Mesenteric fat pad (tissue), 1 donor: ENCODE data around the gene PMF1. TPM values are rescaled to one million over a fixed set of nuclear protein-coding genes. Genes with fewer than 3 reads are reported as not detected.
"Not testable (repeated sequence)": the region's sequence is repeated elsewhere in the genome, so short reads cannot be mapped to it uniquely, and the experiment has no call there.

Experiments
- DNase-seq: peaks from one replicate; pipeline ENCODE4 v3.0.0-alpha.2; 2020; ENCODE audit warnings: low spot score
- total RNA-seq: library from RNA; stranded (reverse); fragmentation: NEBNext Ultra II Directional; extraction: Animal tissue kit (Norgen Biotek cat#: 25700); gene quantifications from one replicate; pipeline ENCODE4 v1.2.1, GENCODE V29; 2021
- donor health status: DM: yes; HTN: yes; CAD: no.

The PMF1 gene
- total RNA-seq, 1 donor from 2014 or later: 46.4 TPM

DNA sequence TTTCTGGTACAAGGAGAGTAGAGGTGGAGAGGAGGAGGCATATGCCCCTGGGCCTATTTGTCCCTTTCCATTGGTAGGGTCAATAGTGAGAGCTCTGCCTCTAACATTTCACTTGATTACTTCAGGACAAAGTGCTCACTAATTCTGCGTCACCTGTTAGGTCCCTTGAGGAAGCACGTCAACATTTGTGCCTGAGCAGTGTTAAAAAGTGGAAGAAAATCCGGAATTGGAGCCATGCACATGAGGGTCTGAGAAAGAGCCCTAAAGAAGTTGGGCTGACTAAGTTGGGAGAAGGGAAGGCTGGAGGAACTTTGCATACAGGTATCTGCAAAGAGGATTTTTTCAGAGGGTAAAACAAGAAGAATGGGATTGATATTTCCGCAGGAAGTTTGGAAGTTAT, 17.0 kb upstream of the PMF1 start:
- DNase-seq: peak; percentile 1

- peak; percentile 12 for DNase-seq
Measured at GRCh38 chr1:156196445-156196844, 16.4 kb upstream of the PMF1 start.

- DNase-seq: peak; percentile 47
Measured at GRCh38 chr1:156198831-156199349, 13.9 kb upstream of the PMF1 start.

DNA sequence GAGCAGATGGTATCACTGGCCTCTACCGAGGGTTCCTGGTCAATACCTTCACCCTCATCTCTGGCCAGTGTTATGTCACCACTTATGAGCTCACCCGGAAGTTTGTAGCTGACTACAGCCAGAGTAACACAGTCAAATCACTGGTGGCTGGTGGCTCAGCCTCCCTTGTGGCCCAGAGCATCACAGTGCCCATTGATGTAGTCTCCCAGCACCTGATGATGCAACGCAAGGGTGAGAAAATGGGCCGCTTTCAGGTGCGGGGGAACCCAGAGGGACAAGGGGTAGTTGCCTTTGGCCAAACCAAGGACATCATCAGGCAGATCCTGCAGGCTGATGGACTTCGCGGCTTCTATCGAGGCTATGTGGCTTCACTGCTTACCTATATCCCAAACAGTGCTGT, 12.8 kb upstream of the PMF1 start:
- DNase-seq: peak; percentile 74

GRCh38 chr1:156203331-156203730, 9.5 kb upstream of the PMF1 start:
- DNase-seq: no peak

DNA sequence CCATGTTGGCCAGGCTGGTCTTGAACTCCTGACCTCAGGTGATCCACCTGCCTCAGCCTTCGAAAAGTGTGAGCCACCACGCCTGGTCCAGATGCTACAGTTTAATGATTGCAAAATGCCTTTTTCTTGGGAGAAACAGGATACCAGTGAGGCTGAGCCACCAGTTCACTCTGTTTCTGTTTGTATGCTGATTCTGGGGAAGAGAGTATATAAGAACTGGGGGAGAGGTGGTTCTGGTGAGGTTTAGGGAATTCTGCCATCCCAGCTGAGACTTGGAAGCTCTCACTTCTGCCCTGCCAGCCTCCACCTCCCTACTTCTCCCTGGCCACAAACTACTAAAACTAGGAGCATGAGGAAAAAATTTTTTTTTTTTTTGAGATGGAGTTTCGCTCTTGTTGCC, 8.1 kb upstream of the PMF1 start:
- peak; percentile 33 for DNase-seq

- DNase-seq: no peak
Measured at GRCh38 chr1:156211243-156211642, 1.6 kb upstream of the PMF1 start.

DNA sequence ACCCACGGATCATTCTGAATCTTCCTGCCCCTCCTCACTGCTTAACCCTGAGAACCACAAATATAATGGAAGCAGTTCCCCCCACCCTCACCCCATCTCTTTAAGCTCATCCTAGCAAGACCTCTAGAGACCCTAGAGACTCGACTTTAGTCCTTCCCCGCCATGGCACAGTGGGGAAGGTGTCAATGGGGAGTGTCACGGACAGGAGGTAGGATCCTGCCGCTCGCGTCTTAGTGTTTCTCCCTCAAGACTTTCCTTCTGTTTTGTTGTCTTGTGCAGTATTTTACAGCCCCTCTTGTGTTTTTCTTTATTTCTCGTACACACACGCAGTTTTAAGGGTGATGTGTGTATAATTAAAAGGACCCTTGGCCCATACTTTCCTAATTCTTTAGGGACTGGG, 677 bp upstream of the PMF1 start:
- DNase-seq: no peak

DNA sequence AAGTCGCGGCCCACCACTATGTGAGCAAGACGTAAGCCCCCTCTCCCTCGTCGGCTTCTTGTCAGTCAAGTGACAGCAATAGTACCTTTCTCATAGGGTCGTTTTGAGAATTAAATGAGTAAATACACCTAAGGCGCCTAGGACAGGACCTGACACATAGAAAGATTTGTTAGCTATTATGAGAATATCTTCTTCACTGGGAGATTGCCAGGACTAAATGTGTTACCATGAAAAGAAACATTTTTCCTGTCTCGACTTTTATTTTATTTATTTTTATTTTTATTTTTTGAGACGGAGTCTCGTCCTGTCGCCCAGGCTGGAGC, 798 bp downstream of the PMF1 start:
- no peak for DNase-seq

GRCh38 chr1:156214024-156214748, 1.4 kb downstream of the PMF1 start:
- DNase-seq: no peak

- not testable (repeated sequence) for DNase-seq
Measured at GRCh38 chr1:156216361-156217086, 3.7 kb downstream of the PMF1 start.

- DNase-seq: no peak
Measured at GRCh38 chr1:156217871-156218270, 5.1 kb downstream of the PMF1 start.

DNA sequence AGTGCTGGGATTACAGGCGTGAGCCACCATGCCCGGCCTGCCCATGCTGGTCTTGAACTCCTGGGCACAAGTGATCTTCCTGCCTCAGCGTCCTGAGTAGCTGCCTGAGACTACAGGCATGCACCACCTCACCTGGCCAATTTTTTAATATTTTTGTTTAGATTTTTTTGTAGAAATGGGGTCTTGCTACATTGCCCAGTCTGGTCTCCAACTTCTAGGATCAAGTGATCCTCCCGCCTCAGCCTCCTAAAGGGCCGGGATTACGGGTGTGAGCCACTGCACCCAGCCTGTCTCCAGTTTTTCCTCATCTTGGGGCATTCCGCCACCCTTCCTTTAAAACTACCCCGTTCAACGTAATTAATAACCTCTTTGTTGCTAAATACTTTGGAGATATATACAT, 7.4 kb downstream of the PMF1 start:
- no peak for DNase-seq

DNA sequence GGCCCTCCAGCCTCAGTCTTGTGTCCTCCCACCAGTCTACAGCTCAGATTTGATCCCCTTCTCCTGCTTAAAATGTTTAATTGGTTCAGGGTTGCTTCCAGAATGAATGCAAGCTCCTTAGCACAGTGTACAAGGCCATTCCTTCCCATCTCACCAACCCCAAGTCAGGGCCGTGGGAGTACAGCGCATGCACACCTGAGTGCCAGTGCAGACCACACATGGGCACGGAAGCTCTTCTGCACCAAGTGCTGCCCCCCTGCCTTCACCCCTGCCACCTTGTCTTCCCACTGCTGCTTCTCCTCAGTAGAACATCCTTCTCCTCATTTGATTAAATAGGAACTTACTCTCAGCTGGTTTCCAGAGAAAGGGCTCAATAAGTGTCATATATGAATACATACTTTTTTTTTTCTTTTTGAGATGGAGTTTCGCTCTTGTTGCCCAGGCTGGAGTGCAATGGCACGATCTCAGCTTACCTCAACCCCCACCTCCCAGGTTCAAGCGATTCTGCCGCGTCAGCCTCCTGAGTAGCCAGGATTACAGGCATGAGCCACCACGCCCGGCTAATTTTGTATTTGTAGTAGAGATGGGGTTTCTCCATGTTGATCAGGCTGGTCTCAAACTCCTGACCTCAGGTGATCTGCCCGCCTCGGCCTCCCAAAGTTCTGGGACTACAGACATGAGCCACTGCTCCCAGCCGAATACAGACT, 9.3 kb downstream of the PMF1 start:
- no peak for DNase-seq

GRCh38 chr1:156225677-156226014, 12.8 kb downstream of the PMF1 start:
- DNase-seq: no peak

DNA sequence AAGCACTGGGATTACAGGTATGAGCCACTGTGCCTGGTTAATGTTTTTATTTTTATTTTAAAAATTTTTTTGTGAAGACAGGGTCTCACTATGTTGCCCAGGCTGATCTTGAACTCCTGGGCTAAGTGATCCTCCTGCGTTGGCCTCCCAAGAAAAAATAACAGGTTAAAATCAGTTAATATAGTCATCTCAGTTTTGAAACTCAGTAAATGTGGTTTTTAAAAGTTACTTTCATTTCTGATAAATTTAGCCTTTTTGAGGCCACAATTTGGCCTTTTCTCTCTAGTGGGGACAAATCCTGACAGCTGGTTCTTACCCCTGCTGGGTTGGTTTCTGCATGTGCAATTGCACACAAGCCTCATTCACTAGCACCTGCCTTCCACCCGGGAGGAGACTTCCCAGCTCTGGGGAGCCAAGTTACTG, 13.3 kb downstream of the PMF1 start:
- DNase-seq: no peak

- no peak for DNase-seq
Measured at GRCh38 chr1:156226782-156227181, 14.0 kb downstream of the PMF1 start.

DNA sequence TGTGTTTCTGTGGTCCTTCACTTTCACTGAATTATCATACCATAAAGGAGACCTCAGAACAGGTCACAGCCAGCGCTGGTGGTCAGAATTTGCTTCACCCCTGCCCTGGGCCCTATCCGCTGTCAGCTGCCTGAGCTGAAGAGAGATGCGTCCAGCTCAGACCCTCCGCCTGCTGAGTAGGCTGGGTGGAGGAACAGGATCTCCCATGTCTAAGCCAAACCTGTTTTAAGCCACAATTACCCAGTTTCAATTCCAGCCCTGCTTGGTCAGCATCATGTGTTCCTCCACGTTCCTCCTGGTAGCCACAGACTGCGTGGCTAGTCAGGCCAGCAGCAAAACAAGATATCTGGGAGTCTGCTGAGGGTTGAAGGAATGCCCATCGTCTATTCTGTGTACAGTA, 15.7 kb downstream of the PMF1 start:
- DNase-seq: no peak

GRCh38 chr1:156229809-156230472, 17.1 kb downstream of the PMF1 start:
- DNase-seq: no peak

DNA sequence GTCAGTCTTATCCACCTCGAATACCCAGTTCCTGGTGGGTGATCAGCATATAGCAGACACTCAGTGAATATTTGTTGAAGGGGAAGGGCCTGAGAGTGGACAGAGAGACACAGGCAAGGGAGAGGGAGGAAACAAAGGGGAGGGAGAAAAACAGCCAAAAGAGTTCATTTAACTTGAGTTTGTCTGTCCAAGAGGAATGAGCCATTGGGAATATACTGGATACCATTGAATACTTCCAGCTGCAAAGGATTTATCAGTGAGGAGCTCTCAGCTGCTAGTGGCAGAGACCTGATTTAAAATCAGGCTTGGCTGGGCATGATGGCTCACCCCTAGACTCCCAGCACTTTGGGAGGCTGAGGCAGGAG, 17.6 kb downstream of the PMF1 start:
- no peak for DNase-seq

- DNase-seq: no peak
Measured at GRCh38 chr1:156232201-156232894, 19.5 kb downstream of the PMF1 start.
